B cell (primary cell): ENCODE measurements around the gene SCN11A. TPM values are rescaled to one million over a fixed set of nuclear protein-coding genes. Genes with fewer than 3 reads are reported as not detected.

ENCODE experiments used
- ATAC-seq: fragments of 200-7000 bp; cut with Tn5 transposase; one replicate; pipeline ENCODE4 v1.10.0; 2021; ENCODE audit warnings: low read depth, mild to moderate bottlenecking, moderate number of reproducible peaks, moderate library complexity
- CTCF ChIA-PET: fragments of 350-600 bp; sonication (Branson Sonifier 250); formaldehyde crosslinking; loops from one replicate; lab custom pipeline; 2021; ENCODE audit warnings: antibody characterized with exemption, inconsistent platforms; lab: Charles Lee
- POLR2A ChIA-PET: fragments of 350-600 bp; sonication (Branson Sonifier 250); formaldehyde crosslinking; loops from one replicate; lab custom pipeline; 2021; ENCODE audit warnings: antibody characterized with exemption; lab: Charles Lee
- DNase-seq: peaks from one replicate; pipeline ENCODE4 v3.0.0; 2013
- H2AFZ ChIP-seq: 2 replicates; pipeline ENCODE4 v1.6.1; 2012; ENCODE audit warnings: mild to moderate bottlenecking, low read depth, low read length; ENCODE audit not compliant: insufficient read depth, poor library complexity, severe bottlenecking
- H3K27ac ChIP-seq, 2 donors: 1 replicate in 1 of 2; 2 replicates in 1 of 2; pipeline ENCODE4 v1.5.1; 2012 to 2013; ENCODE audit warnings: low read length in 2 of 2, mild to moderate bottlenecking in 2 of 2, moderate library complexity in 1 of 2
- H3K27me3 ChIP-seq, 4 experiments: fragments of 200-600 bp in 1 of 4; sonication (generic) in 1 of 4; replicated peaks in 1 of 4; 1 replicate in 2 of 4; 2 replicates in 2 of 4; pipeline versions ENCODE4 v1.6.1 to v1.7.0; 2013 to 2016; ENCODE audit warnings: low read length in 3 of 4, mild to moderate bottlenecking in 2 of 4, mixed read lengths in 1 of 4, moderate library complexity in 1 of 4; ENCODE audit not compliant: insufficient read depth in 4 of 4, control insufficient read depth in 3 of 4; ENCODE audit errors: control extremely low read depth in 1 of 4
- H3K36me3 ChIP-seq, 2 experiments: replicated peaks in 1 of 2; 1 replicate in 1 of 2; 2 replicates in 1 of 2; pipeline versions ENCODE4 v1.6.1 to v1.7.1; 2013; ENCODE audit warnings: low read length in 1 of 2; ENCODE audit not compliant: insufficient read depth in 2 of 2, control insufficient read depth in 1 of 2; ENCODE audit errors: control extremely low read depth in 1 of 2, extremely low read depth in 1 of 2
- H3K4me1 ChIP-seq, 2 donors: fragments of 200-600 bp in 1 of 2; sonication (generic) in 1 of 2; 1 replicate in 1 of 2; 2 replicates in 1 of 2; pipeline versions ENCODE4 v1.5.1 to v1.6.1; 2013 to 2017; ENCODE audit warnings: low read length in 2 of 2; ENCODE audit not compliant: control insufficient read depth in 2 of 2, insufficient read depth in 2 of 2
- H3K4me2 ChIP-seq: replicated peaks from 2 replicates; pipeline ENCODE3; 2012; ENCODE audit warnings: mild to moderate bottlenecking, low read depth, low read length; ENCODE audit not compliant: poor library complexity, severe bottlenecking
- H3K4me3 ChIP-seq, 5 experiments: fragments of 200-600 bp in 1 of 5; sonication (generic) in 1 of 5; 1 replicate in 3 of 5; 2 replicates in 2 of 5; pipeline versions ENCODE4 v1.5.1 to v1.7.0; 2011 to 2016; ENCODE audit warnings: low read length in 4 of 5, mild to moderate bottlenecking in 4 of 5, low read depth in 2 of 5, control low read depth in 1 of 5, moderate library complexity in 1 of 5; ENCODE audit not compliant: insufficient read depth in 1 of 5; ENCODE audit errors: control extremely low read depth in 1 of 5, extremely low read depth in 1 of 5
- H3K79me2 ChIP-seq: fragments of 200-600 bp; sonication (generic); one replicate; pipeline ENCODE4 v1.6.0; 2016; ENCODE audit warnings: low read length; ENCODE audit not compliant: control insufficient read depth, insufficient read depth
- H3K9ac ChIP-seq: fragments of 200-600 bp; sonication (generic); 2 replicates; pipeline ENCODE4 v1.6.1; 2017; ENCODE audit warnings: mild to moderate bottlenecking, low read length, moderate library complexity
- H3K9me3 ChIP-seq, 3 donors: one replicate each; pipeline versions ENCODE4 v1.6.1 to v1.7.1; 2013; ENCODE audit warnings: low read length in 2 of 3; ENCODE audit not compliant: control insufficient read depth in 2 of 3, insufficient read depth in 1 of 3; ENCODE audit errors: control extremely low read depth in 1 of 3
- H4K20me1 ChIP-seq: 2 replicates; pipeline ENCODE4 v1.6.0; 2012; ENCODE audit warnings: mild to moderate bottlenecking, low read length; ENCODE audit not compliant: insufficient read depth, control insufficient read depth, poor library complexity, severe bottlenecking
- H3K27ac Mint-ChIP-seq: one replicate; pipeline ENCODE4 v1.8.0; 2021; ENCODE audit warnings: mixed read lengths
- H3K27me3 Mint-ChIP-seq: one replicate; pipeline ENCODE4 v1.8.0; 2021; ENCODE audit warnings: mixed read lengths
- H3K4me1 Mint-ChIP-seq: one replicate; pipeline ENCODE4 v1.8.0; 2021; ENCODE audit warnings: mixed read lengths
- H3K4me3 Mint-ChIP-seq: one replicate; pipeline ENCODE4 v1.8.0; 2021; ENCODE audit warnings: mixed read lengths
- H3K9me3 Mint-ChIP-seq: one replicate; pipeline ENCODE4 v1.8.0; 2022; ENCODE audit warnings: mixed read lengths; ENCODE audit not compliant: insufficient read depth
- CTCF ChIP-seq: fragments of 200-600 bp; IDR thresholded peaks from one replicate; pipeline ENCODE4 v1.8.0; 2022; ENCODE audit warnings: antibody characterized with exemption, mild to moderate bottlenecking
- EZH2 ChIP-seq: IDR thresholded peaks from 2 replicates; pipeline ENCODE4 v1.6.1; 2012; ENCODE audit warnings: borderline replicate concordance, low read depth, mild to moderate bottlenecking, moderate library complexity, low read length; ENCODE audit not compliant: insufficient read depth, poor library complexity, severe bottlenecking
- WGBS: methylation state at CpG from one replicate; pipeline ENCODE4 v1.1.5; 2013; ENCODE audit warnings: missing lambda C conversion rate; ENCODE audit not compliant: insufficient coverage; 5-methylcytosine and 5-hydroxymethylcytosine counted together
- intact Hi-C: fragments of 100-400 bp; cut with micrococcal nuclease; formaldehyde crosslinking; loops from one replicate; pipeline ENCODE4 v1.10.0; 2022
- polyA plus RNA-seq: library from polyadenylated mRNA; depleted of rRNA; stranded (reverse); fragments of >200 nt; gene quantifications from 2 replicates; pipeline ENCODE4 v1.2.3, GENCODE V29; 2012
- total RNA-seq, 2 donors: library from RNA; stranded (reverse); fragments of 120-200 nt in 1 of 2; gene quantifications; 1 replicate in 1 of 2; 2 replicates in 1 of 2; pipeline versions ENCODE4 v1.2.3 to v1.2.4, GENCODE V29; 2013 to 2022

Gene SCN11A
- total and polyA plus RNA-seq, 2 donors (not counting 1 experiment from before 2014, with no cell fraction given), result 0.07 to 0.25 TPM

GRCh38 chr3:39064646-39065045 lies 12.9 kb upstream of the SCN11A start:
- peaks cover 12 to 39% of the 10 kb centered on the region in 2 experiments for H3K36me3 ChIP-seq
- peaks cover 41% of the 10 kb centered on the region for H3K79me2 ChIP-seq
- no peak overlapping the region for H3K4me3 Mint-ChIP-seq
- no peaks in the 10 kb centered on the region for H3K27me3 ChIP-seq
- peak overlapping the region; percentile 37 for H3K27ac Mint-ChIP-seq
- H3K4me2 ChIP-seq, result peak overlapping the region; percentile 4
- ATAC-seq, result no peak
- no peak overlapping the region for H3K4me3 ChIP-seq
- DNase-seq, result no peak
- ChIA-PET CTCF (interaction anchor here (0.8 to 2.3 kb wide), 8 partner anchors 8 to 227 kb away, joined by 3 to 12 read pairs (median 4); no protein-coding TSS in a partner anchor), POLR2A (no interaction called here)
- H3K27me3 Mint-ChIP-seq, result no peaks in the 10 kb centered on the region
- H3K27ac ChIP-seq, result peak overlapping the region in 1 of 2 donors; percentile 79
- WGBS, result no CpG with 5 or more reads among the region's 1 CpG
- H4K20me1 ChIP-seq, result peaks cover 43% of the 10 kb centered on the region
- no peak for TF ChIP-seq EZH2
- H3K9me3 Mint-ChIP-seq, result no peaks in the 10 kb centered on the region
- H3K4me1 ChIP-seq, result peaks cover 7 to 11% of the 10 kb centered on the region in 2 donors
- H2AFZ ChIP-seq, result no peak overlapping the region
- intact Hi-C loops, result loop anchor here (1.0 kb wide), 1 partner anchor 33 kb away; no protein-coding TSS in a partner anchor
- no peak overlapping the region for H3K9ac ChIP-seq
- H3K4me1 Mint-ChIP-seq, result peaks cover 22% of the 10 kb centered on the region
- H3K9me3 ChIP-seq, result peaks cover 0 to 4% (median 0%) of the 10 kb centered on the region in 3 donors

- peaks cover 0 to 4% (median 0%) of the 10 kb centered on the region in 3 donors for H3K9me3 ChIP-seq
- H2AFZ ChIP-seq, result no peak overlapping the region
- no peak overlapping the region for H3K27ac ChIP-seq
- no peak overlapping the region for H3K9ac ChIP-seq
- no peak overlapping the region for H3K4me3 ChIP-seq
- peaks cover 7 to 11% of the 10 kb centered on the region in 2 donors for H3K4me1 ChIP-seq
- Mint-ChIP-seq H3K4me1 (peaks cover 27% of the 10 kb centered on the region), H3K4me3 (no peak overlapping the region), H3K9me3 (no peaks in the 10 kb centered on the region), H3K27ac (no peak overlapping the region), H3K27me3 (no peaks in the 10 kb centered on the region)
- no peak for ATAC-seq
- DNase-seq, result no peak
- intact Hi-C loops, result no loop called here
- TF ChIP-seq CTCF (no peak), EZH2 (no peak)
- peaks cover 56% of the 10 kb centered on the region for H3K79me2 ChIP-seq
- H3K27me3 ChIP-seq, result no peaks in the 10 kb centered on the region
- whole genome bisulfite sequencing, result no CpG with 5 or more reads among the region's 3 CpGs
- H3K36me3 ChIP-seq, result peaks cover 16 to 28% of the 10 kb centered on the region in 2 experiments
- no peak overlapping the region for H3K4me2 ChIP-seq
- H4K20me1 ChIP-seq, result peaks cover 58% of the 10 kb centered on the region
- ChIA-PET CTCF (no interaction called here), POLR2A (no interaction called here)
Measured at GRCh38 chr3:39063143-39063542, 11.4 kb upstream of the SCN11A start.
